ENCODE results near the gene STAT6. TPM values are rescaled to one million over a fixed set of nuclear protein-coding genes. Genes with fewer than 3 reads are reported as not detected.

The STAT6 gene
- total RNA-seq, 1 donor from 2014 or later = 46.2 TPM

DNA sequence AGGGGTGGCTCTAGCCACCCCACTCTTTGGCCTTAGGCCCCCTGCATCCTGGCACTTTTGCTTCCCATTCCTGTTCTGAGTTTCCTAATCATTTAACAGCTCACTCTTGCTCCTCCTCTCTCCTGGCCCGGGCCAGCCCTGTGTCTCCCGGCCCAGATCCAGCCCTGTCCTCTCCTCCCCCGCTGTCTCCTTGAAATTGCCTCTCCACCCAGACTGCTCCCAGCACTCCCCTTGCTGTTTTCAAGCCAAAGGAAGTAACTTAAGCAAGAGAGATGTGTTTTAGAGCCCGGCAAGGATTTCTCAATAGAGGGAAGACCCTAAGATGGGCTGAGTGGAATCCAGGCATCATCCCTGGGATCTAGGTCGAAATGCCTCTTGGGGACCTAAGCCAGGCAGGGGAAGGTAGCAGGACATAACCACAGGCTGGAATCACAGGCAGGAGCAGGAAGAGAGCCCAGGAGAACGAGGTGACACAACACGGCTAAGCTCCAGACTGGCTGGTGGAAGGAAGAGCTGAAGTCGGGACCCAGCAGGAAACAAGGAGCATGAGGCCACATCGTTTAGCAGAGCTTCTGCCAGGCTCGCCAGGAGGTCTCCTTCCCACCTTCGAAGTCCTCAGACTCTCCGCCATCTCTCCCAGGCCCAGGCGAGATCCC lies 38.2 kb upstream of the STAT6 start:
- Histone ChIP-seq H3K27ac (replicated peaks) (peak overlapping the region; percentile 94), H3K4me3 (peak overlapping the region; percentile 44), H3K4me1 (peaks cover 96% of the 10 kb centered on the region), H3K36me3 (peaks cover 41% of the 10 kb centered on the region), H3K27me3 (ENCODE audit: low read depth) (no peaks in the 10 kb centered on the region), H3K9me3 (replicated peaks) (no peaks in the 10 kb centered on the region)
- intact Hi-C loops (cut with micrococcal nuclease) = no loop called here
- peak; percentile 82 for DNase-seq
- TF ChIP-seq, protein P1, sequence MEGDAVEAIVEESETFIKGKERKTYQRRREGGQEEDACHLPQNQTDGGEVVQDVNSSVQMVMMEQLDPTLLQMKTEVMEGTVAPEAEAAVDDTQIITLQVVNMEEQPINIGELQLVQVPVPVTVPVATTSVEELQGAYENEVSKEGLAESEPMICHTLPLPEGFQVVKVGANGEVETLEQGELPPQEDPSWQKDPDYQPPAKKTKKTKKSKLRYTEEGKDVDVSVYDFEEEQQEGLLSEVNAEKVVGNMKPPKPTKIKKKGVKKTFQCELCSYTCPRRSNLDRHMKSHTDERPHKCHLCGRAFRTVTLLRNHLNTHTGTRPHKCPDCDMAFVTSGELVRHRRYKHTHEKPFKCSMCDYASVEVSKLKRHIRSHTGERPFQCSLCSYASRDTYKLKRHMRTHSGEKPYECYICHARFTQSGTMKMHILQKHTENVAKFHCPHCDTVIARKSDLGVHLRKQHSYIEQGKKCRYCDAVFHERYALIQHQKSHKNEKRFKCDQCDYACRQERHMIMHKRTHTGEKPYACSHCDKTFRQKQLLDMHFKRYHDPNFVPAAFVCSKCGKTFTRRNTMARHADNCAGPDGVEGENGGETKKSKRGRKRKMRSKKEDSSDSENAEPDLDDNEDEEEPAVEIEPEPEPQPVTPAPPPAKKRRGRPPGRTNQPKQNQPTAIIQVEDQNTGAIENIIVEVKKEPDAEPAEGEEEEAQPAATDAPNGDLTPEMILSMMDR (IDR thresholded peaks at IDR 0.05; ENCODE audit: borderline replicate concordance) = no peak

DNA sequence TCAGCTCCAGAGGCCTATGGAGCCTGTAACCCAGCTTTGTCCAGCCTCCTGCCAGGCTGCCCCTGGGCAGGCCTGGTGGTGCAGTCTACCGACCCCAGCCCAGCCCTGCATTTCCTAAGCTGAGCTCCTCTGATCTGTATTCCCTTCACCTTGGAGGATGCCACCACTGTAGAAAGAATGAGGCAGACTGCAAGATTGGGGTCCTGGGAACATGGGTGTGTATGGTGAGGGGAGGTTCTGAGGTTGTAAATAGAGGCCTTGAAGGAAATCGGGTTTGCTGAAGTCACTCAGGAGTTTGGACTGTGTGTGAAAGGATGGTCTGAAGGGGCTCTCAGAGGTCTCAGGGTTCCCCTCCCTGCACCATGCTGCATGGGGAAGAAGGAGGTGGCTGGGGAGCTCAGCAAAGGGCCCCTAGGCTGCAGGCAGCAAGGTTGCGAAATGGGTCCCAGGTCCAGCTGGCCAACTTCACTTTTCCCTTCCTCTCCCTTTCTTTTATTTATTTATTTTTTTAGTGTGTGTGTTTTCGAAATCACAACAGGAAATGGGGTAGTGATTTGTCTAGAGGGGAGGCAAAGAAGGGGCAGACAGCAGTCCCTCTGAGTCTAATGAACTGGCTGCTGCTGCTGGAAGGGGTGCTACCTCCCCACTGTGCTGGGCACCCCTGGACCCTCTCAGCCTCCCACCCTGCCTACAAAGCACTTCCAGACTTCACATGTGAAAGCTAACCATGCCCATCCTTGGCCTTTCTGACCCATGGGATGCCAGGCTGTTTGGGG lies 37.5 kb upstream of the STAT6 start:
- Histone ChIP-seq H3K27ac (replicated peaks) (peak overlapping the region; percentile 94), H3K36me3 (peaks cover 41% of the 10 kb centered on the region), H3K4me3 (peak overlapping the region; percentile 44), H3K27me3 (ENCODE audit: low read depth) (no peaks in the 10 kb centered on the region), H3K9me3 (replicated peaks) (no peaks in the 10 kb centered on the region), H3K4me1 (peaks cover 96% of the 10 kb centered on the region)
- TF ChIP-seq, protein P1 (IDR thresholded peaks at IDR 0.05; ENCODE audit: borderline replicate concordance) = no peak
- peak; percentile 82 for DNase-seq
- intact Hi-C loops (cut with micrococcal nuclease) = no loop called here

DNA sequence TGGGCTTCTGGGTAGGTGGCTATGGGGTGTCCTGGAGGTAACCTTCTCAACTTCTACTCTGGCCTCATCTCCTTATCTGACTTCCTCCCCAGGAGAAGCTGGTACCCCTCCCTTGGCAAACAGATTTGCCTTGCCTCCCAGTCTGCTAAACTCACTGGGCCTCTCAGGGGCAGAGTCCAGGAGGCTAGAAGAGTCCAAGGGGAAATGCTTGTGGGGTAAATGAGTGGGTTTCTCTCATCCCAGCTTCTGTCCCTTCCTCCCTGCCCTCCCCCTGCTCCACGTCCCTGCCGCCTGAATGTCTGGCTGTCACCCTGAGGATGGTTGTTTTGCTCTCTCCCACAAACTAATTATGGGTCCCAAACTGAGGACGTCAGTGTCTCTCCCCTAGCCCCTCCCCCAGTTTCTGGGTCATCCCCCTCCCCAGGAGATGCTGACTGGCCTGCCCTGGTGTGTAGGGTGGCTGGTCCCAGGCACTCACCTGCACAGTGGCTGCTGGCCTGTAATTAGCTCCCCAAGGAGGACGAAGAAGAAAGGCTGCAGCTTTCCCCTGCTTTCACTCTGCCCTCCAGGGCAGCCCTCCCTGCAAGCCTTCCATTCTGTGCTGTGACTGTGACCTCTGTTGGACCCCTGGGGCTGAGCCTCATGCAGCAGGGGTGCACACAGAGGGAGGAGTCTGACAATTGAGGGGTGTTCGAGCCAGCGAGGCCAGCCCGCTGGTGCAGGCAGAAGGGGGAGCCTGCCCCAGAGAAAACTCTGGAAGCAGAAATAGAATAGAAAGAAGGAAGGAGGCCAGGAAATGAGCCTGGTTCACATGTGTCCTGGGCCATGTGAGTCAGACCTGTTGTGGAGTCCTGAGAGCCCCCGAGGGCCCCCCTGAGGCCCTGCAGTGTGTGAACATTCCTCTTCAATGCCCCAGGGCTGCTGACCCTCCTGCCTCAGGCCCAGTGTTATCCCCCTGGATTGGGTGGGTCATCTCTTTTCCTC lies 36.1 kb upstream of the STAT6 start, which contains the start of gene LRP1-AS:
LRP1-AS (minus strand) TSS at position 659 of the 984 bp plus-strand sequence.
- H3K4me1 ChIP-seq = peaks cover 96% of the 10 kb centered on the region
- peaks cover 52% of the 10 kb centered on the region for H3K36me3 ChIP-seq
- H3K9me3 ChIP-seq (replicated peaks) = no peaks in the 10 kb centered on the region
- TF ChIP-seq, protein P1 (IDR thresholded peaks at IDR 0.05; ENCODE audit: borderline replicate concordance) = no peak
- H3K27ac ChIP-seq (replicated peaks) = peak within 1 kb of the TSS; percentile 94
- DNase-seq = no peak
- no peaks in the 10 kb centered on the region for H3K27me3 ChIP-seq (ENCODE audit: low read depth)
- H3K4me3 ChIP-seq = no peak within 1 kb of the TSS
- intact Hi-C loops (cut with micrococcal nuclease) = no loop called here

DNA sequence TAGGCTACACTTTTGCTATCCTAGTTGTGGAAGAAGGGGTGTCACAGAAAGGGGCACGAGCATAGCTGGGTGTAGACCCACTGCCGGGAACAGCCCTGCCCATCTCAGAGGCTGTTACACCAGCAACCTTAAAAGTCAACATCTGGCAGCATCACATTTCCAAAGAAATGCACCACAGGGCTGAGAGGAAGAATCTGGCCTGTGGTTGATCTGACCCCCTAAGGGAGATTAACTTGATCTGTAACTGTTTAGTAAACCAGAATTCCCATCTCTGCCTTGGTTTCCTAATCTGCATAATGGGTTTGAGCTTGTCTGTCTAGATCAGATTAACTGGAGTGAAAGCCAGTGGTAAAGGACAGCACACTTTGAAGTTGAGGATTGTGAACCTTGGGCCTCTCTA lies 34.9 kb upstream of the STAT6 start:
- peaks cover 96% of the 10 kb centered on the region for H3K4me1 ChIP-seq
- TF ChIP-seq, protein P1 (IDR thresholded peaks at IDR 0.05; ENCODE audit: borderline replicate concordance) = no peak
- H3K4me3 ChIP-seq = no peak overlapping the region
- H3K27me3 ChIP-seq (ENCODE audit: low read depth) = no peaks in the 10 kb centered on the region
- intact Hi-C loops (cut with micrococcal nuclease) = no loop called here
- peaks cover 64% of the 10 kb centered on the region for H3K36me3 ChIP-seq
- no peaks in the 10 kb centered on the region for H3K9me3 ChIP-seq (replicated peaks)
- H3K27ac ChIP-seq (replicated peaks) = peak overlapping the region; percentile 94
- DNase-seq = no peak

DNA sequence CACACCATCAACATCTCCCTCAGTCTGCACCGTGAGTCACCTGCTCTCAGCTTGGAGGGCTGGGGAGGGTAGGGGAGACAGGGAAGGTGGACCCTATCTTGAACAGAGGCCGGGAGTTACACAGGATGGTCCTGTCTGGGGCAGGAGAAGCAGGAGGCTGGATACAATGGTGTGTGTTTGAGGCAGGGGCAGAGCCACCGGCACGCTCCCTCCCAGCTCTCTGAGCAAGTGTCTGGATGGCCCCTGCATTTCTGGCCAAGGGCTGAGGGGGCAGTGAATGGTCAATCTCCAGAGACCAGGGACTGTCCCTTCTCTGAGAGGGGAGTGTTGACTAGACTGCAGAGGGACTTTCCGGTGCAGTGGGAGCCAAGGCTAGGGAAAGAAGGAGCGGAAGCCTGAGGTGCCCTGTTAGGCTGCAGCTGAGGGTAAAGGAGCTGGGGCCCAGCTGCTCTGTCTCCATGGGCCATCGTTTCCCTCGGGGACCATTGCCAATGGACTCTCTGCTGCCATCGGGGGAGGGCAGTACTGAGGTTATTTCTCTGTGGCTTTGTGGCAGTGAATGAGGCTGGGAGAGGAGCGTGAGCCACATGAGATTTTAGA lies 34.4 kb upstream of the STAT6 start:
- TF ChIP-seq, protein P1 (IDR thresholded peaks at IDR 0.05; ENCODE audit: borderline replicate concordance) = no peak
- no peaks in the 10 kb centered on the region for H3K27me3 ChIP-seq (ENCODE audit: low read depth)
- H3K27ac ChIP-seq (replicated peaks) = peak overlapping the region; percentile 94
- H3K36me3 ChIP-seq = peaks cover 69% of the 10 kb centered on the region
- intact Hi-C loops (cut with micrococcal nuclease) = no loop called here
- no peak overlapping the region for H3K4me3 ChIP-seq
- H3K4me1 ChIP-seq = peaks cover 96% of the 10 kb centered on the region
- DNase-seq = no peak
- no peaks in the 10 kb centered on the region for H3K9me3 ChIP-seq (replicated peaks)
